Lung microvascular endothelial cell (primary cell): Measurements from ENCODE around the gene CLDN18. TPM values are rescaled to one million over a fixed set of nuclear protein-coding genes. Genes with fewer than 3 reads are reported as not detected.

Source experiments
- DNase-seq, 2 donors: peaks; one replicate each; pipeline versions ENCODE4 v3.0.0 to v3.0.0-alpha.2; 2010; ENCODE audit warnings: low read depth in 2 of 2
- total RNA-seq: library from RNA; depleted of rRNA; stranded (reverse); fragments of >200 nt; gene quantifications from 2 replicates; pipeline ENCODE4 v1.2.1, GENCODE V29; 2014

CLDN18 gene
- total RNA-seq, 1 donor from 2014 or later: not detected

DNA sequence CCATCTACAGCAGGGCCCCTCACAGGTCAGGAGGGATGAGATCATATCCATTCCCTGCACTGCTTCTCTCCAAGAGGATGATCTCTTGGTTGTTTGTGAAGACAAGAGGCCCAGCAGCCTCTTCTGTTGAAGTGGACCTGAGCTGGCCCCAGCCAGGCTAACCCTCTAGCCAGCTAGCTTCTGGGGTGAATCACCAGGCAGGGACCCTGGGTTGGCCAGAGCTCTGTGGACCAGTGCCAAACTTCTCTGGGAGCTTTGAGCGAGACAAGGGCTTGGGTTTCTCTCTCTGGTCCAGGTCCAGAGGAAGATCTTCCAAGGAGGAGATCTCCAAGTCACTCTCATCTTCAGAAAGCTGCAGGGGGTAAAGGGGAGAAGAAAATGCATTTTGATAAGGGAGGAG, 52.7 kb downstream of the CLDN18 start:
- DNase-seq: peak in 1 of 2 donors; percentile 19

DNA sequence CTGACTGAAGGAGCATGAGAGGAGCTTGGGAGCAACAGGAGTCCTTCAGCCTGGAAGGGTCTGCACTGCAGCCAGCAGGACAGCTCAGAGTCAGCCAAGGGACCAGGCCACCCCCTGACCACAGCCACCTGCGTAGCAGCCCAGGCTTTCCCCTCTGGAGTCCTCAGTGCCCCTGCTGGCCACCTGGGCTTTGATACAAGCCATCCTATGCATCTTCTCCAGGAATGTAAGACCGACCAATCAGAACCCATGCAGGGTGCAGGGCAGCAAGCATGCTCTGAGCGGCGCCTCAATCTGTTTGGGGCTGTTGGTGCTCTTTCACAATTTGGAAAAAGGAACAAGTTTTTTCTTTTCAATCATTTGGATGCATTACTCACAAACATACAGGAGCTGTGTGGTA, 53.5 kb downstream of the CLDN18 start:
- no peak for DNase-seq

DNA sequence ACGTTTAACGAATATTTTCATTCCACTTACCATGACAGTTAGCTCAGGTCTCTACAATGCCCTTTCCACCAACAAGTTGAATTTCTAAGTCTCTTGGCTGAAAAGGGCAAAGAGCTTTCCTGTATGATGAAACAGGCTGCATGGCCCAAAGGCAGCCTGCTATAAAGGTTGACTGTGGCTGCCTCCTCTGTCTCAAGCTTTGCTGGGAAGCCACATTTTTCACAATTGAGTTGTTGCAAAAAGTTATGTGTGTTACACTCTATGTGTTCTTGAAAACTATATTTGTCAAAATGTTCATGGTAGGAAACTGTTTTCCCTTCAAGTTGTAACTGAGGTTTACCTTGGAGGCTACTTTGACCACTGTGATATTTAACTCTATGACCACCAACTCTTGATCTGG, 56.0 kb downstream of the CLDN18 start:
- no peak for DNase-seq

DNA sequence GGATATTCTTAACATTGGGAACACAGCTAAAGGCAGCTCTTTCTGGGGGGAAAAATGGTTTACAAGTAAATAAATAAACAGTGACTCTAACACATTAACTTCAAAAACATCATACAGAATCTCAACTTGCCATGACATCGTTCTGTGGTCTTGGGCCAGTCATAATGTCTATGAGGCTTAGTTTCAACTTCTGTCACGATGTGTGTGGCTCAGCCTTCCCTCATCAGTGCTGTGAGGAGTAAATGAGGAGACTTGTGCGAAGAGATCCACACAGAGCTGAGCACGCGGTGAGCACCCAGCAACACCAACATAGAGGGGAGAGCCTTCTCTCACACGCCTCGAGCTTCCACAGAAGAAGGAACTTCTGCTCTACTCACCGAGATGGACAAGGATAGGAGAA, 56.4 kb downstream of the CLDN18 start:
- DNase-seq: no peak

DNA sequence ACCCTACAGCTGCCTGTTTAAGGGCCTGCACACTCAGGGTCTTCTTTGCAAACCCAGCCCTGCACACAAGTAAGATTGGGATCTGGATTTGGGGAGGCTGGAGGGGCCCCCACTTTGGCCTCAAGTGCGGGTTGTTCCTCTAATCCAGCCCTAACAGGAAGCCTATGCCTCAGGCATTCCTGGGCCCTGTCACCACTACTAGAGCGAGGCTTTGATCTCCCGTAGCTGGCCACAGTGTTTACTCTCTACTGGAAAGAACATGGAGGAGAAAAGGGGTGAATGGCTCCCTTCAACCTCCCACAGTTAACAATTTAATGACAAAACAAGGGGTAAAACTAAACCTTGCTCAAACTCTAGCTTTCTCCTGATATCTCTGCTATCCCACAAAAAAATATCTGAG, 57.0 kb downstream of the CLDN18 start:
- DNase-seq: no peak

DNA sequence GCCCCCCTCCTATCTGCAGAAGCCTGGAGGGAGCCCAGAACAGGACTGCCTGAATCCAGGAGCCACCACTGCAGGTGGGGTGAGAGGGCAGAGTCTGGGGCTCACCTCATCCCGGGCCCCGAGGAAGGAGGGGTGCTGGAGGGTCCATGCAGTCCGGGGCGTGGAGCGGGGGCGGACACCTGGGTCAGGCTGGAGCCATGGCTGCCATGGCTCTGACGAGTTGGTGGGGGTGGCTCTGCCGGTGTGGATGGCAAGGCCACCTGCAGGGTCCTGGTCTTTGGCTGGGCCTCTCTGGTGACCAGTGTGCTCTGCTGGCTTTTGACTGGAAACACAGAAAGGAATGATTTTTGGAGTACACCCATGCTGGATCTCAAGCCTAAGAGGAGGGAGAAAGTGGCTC, 58.1 kb downstream of the CLDN18 start:
- DNase-seq: no peak

DNA sequence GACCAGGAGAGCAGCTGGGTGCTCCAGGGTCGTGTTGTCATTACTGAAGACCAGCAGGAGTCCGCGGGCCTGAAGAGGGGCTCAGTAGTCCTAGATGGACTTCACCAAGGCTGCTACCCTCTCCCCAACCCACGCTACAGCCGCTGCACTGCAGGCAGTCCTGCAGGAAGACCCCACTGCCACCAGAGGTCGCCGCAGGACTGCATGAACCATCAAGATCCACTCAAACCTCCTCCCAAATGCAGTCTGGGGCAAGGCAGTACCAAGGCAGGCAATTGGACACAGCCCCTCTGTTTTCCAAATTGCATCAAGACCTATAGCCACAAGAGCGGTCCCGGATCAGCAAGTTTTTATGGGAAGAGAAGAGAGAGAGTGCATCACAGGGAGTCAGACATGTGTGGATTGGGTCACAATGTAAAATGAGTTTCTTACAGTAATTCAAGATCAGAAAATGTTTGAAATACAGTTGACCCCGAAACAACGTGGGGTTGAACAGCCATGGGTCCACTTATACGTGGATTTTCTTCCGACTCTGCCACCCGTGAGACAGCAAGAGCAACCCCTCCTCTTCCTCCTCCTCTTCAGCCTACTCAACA, 58.7 kb downstream of the CLDN18 start:
- peak; percentile 80 to 86 for DNase-seq

DNA sequence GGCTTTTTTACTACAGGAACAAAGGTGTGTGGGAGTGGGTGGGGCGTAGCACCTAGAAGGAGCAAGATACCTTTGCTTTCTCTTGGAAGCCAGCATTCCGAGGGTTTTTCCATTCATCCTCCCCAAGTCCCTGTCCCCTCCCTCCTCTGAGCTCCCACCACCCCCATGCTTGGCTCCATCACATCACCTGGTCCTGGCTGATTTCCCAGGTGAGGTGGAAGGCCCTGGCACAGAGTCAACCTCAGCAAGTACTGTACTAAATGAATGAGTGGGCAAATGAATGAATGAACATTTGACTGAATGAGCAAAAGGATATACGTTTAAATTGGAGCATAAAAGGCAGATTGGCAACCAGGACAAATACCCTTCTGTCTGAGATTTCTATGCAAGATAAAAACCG, 60.0 kb downstream of the CLDN18 start:
- DNase-seq: no peak

DNA sequence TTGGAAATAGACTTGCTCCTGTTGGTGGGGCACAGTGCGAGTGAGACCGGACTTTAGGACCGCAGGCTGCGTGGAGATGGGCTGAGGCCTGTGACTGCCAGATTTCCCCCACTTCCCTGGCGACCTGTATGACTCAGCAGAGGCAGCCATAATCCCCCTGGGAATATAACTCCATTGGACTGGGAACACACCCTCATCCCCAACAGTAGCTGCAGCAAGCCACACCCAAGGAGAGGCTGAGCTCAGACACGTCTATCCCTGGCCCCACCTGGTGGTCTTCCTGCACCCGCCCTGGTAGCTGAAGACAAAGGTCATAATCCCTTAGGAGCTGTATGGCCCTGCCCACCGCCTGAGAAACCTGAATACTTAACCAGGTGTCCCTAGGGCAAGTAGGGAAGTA, 62.8 kb downstream of the CLDN18 start:
- DNase-seq: no peak

DNA sequence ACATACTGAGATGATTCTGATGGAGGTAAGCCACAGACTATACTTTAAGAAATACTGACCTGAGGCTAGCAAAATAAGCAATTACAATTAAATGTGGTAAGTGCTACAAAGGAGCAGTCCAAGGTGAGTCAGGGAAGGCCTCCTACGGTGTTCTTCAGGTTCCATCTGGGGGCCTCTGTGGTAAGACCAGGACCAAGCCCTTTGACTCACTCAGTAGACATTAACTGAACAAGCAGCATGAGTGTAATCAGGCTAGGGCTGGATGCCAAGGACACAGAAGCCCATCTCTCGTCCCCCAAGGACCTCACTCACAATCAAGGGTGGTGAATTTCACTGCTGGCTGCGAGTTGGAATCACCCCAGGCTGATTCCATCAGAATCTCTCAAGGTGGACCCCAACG, 68.1 kb downstream of the CLDN18 start:
- no peak for DNase-seq

DNA sequence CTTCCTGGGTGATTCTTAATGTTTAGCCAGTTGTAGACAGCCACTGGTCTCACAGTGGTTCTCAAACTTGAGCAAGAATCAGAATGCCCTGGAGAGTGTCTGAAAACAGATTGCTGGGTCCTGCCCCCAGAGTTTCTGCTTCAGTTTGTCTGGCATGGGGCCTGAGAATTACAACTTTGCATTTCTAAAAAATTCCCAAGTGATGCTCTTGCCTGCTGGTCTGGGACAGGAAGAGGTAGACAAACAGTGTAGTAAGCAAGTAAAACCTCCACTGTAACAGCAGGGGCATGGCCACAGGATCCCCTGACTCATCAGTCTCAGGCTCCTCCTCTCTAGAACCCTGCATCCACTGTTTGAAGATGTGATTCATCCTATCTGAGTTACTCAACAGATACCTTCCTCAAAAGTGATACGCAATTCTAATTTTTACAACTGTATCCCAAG, 69.0 kb downstream of the CLDN18 start:
- peak in 1 of 2 donors; percentile 66 for DNase-seq

DNA sequence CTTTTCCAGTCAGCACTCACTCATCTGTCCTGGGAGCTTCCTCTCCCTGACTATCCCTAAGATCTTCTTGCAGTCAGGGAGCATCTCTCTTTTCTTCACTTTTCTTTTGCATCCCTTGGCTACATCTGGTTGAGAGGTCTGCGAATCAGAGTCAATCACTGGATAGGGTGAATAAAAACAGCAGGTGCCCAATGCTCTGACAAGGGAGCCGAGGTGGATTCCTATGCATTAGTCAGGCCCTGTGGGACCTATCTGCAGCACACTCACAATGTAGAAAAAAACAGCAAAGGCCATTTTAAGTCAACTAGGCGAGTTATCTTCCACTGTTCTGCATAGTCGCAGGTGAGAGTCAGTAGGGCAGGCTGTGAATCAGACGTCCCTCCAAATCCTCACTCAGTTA, 69.9 kb downstream of the CLDN18 start:
- DNase-seq: no peak

DNA sequence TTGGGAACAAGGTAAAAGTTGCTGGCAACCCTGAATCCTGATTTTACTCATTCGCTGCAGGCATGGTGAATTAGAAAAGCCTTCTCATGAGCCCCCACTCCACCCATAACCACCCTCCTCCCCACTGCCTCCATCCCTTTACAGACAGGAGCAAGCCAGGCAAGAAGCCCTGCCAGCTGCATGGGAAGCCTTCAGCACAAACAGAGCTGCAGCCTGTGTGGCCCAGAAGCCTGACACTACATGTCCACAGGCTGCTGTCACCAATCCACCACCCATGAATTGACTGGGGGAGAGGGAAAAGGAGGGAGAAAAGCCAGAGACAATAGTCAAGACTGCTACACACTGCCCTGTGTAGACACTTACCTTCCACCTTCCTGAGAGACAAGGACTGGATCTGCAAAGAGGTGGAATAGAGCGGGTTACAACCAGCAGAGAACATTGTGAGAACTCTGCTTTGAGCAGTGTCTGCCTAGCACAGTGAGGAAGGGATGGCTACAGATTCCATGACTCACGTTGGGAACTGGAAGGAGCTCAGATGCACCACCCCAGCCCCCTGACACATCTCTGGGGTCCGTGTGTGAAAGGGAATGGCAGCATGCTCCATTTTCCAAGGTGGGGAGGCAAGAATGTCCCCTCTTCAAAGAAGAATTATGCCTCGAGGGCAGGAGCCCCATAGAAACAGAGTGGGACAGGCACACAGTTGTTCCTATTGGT, 71.6 kb downstream of the CLDN18 start:
- DNase-seq: no peak

DNA sequence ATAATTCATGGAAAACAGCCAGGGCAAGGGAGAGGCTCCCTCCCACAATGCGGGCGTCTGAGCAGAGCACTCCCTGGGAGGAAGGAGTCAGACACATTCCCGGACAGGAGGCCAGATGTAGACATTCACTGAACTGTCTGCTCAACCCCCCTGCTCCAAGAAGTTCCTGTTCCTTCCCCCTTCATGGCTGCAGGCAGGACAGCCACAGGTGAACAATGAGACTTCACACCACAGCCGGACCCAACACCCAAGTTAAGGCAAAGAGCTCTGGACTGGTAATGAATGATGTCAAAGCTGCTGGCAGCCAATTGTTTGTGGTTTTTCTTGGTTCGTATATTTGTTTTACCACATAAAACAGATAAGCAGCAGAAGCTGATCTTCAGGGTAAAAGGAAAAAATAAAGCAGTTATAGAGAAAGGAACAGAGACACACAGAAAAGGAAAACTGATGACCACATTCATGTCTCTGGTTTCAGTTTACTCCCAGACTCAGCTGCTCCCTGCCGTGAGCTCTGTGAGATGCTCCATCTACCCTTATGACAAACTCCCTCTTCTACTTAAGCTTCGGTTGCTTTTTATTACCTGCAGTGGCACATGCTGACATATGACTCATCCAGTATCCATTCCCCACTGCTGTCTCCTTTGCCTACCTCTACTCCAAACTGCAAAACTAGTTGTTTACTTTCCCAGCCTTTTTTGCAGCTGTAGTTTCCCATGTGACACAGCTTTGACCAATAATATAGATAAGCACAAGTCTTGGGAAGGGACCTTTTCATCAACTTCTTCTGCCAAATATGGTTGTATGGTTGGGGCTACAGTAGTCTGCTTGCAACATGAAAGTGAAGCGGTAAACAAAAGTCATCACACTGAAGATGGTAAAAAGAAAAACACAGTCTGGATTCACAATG, 72.4 kb downstream of the CLDN18 start:
- no peak for DNase-seq

DNA sequence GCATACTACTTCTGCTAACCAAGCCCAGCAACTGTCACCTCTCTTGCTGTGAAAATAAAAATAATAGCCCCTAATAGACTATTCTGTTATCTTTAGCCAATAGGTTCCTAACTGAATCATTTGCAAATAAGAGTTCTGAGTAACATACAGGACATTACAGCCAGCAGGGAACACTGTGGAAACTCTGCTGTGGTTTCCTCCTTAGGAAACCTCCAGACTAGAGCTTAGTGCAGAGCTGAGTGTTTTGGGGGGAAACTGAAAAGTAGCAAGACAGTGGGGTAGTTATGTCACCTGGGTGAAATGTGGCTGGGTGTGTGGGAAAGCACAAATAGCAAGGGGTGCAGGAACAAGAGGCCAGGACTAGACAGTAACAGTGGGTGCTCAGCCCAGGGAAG, 73.0 kb downstream of the CLDN18 start:
- DNase-seq: no peak

Other genes with a start within 250 kb of the CLDN18 start
- gene SOX14, start 245.8 kb upstream of the CLDN18 start, total RNA-seq: not detected in 2 replicates
- gene DZIP1L, start 105.4 kb downstream of the CLDN18 start, total RNA-seq: 0.60 and 1.7 TPM in 2 replicates
- not detected in 2 replicates for gene A4GNT, start 122.2 kb downstream of the CLDN18 start, total RNA-seq
- gene DBR1, start 164.8 kb downstream of the CLDN18 start, total RNA-seq: 10.5 and 14.5 TPM in 2 replicates
- gene ARMC8, start 177.1 kb downstream of the CLDN18 start, total RNA-seq: 36.4 and 42.1 TPM in 2 replicates